Stomach (tissue), 9 donors: ENCODE data around the gene CSNK2B. TPM values are rescaled to one million over a fixed set of nuclear protein-coding genes. Genes with fewer than 3 reads are reported as not detected.

Source experiments
- DNase-seq, 2 donors: peaks; one replicate each; pipeline versions ENCODE4 v3.0.0 to v3.0.0-alpha.2; 2013 to 2019
- H3K27ac ChIP-seq, 5 donors: fragments of 200-600 bp in 4 of 5; sonication (generic) in 4 of 5; one replicate each; pipeline ENCODE4 v1.5.1; 2013 to 2019; ENCODE audit warnings: mild to moderate bottlenecking in 1 of 5, moderate library complexity in 1 of 5
- H3K27me3 ChIP-seq, 3 donors: fragments of 200-600 bp; sonication (generic); one replicate each; pipeline ENCODE4 v1.5.1; 2017 to 2019; ENCODE audit warnings: mixed run types in 1 of 3
- H3K36me3 ChIP-seq, 4 donors: fragments of 200-600 bp; sonication (generic); 1 replicate in 3 of 4; 2 replicates in 1 of 4; pipeline ENCODE4 v1.5.1; 2016 to 2019
- H3K4me1 ChIP-seq, 4 donors: fragments of 200-600 bp; sonication (generic); one replicate each; pipeline ENCODE4 v1.5.1; 2016 to 2019
- H3K4me3 ChIP-seq, 4 donors: fragments of 200-600 bp; sonication (generic) in 3 of 4; one replicate each; pipeline ENCODE4 v1.5.1; 2016 to 2019; ENCODE audit warnings: mild to moderate bottlenecking in 1 of 4
- H3K9me3 ChIP-seq, 4 donors: fragments of 200-600 bp; sonication (generic); one replicate each; pipeline ENCODE4 v1.5.1; 2016 to 2019
- EP300 ChIP-seq: sonication (generic); formaldehyde crosslinking; IDR thresholded peaks from one replicate; pipeline ENCODE4 v1.6.1; 2017; ENCODE audit warnings: antibody characterized with exemption
- POLR2A ChIP-seq, 4 donors: fragments of 450-650 bp; IDR thresholded peaks; one replicate each; pipeline ENCODE4 v1.6.1; 2016; ENCODE audit warnings: antibody characterized with exemption in 4 of 4, control low read depth in 2 of 4, mild to moderate bottlenecking in 1 of 4, moderate library complexity in 1 of 4
- POLR2AphosphoS5 ChIP-seq, 3 donors: sonication (generic); formaldehyde crosslinking; IDR thresholded peaks; one replicate each; pipeline ENCODE4 v1.6.1; 2016; ENCODE audit warnings: antibody characterized with exemption in 3 of 3
- WGBS, 5 donors: extraction: QIAGEN DNeasy Blood & Tissue Kit in 3 of 5; methylation state at CpG; one replicate each; pipeline versions ENCODE4 v1.1.5 to v1.1.7; 2013 to 2018; 5-methylcytosine and 5-hydroxymethylcytosine counted together
- intact Hi-C: fragments of 100-400 bp; cut with DNase I; formaldehyde crosslinking; loops from one replicate; pipeline ENCODE4 v1.15.1; 2023; ENCODE audit warnings: low total_unique reads
- polyA plus RNA-seq, 3 donors: library from polyadenylated mRNA; stranded (reverse); fragments of 200-250 nt; gene quantifications; one replicate each; pipeline ENCODE4 v1.2.3, GENCODE V29; 2013
- total RNA-seq, 5 donors: library from RNA; depleted of rRNA; stranded (reverse); fragments of >200 nt; gene quantifications; one replicate each; pipeline versions ENCODE4 v1.1.0 to v1.2.3, GENCODE V29; 2014 to 2016
- TF ChIP-seq, protein P1 (sequence below), 7 experiments: fragments of 450-650 bp in 4 of 7; fragments of 200-600 bp in 3 of 7; sonication (generic) in 3 of 7; IDR thresholded peaks; one replicate each; pipeline ENCODE4 v1.5.1; 2016 to 2019; ENCODE audit warnings: antibody characterized with exemption in 7 of 7, control low read depth in 2 of 7, mild to moderate bottlenecking in 1 of 7
- donor health status: healthy with polysubstance abuse.
- donor health status: Bipolar disorder and iron deficiency.
- donor health status: healthy.

The CSNK2B gene
- total and polyA plus RNA-seq, 8 donors: 11.3 to 375 (median 166) TPM

DNA sequence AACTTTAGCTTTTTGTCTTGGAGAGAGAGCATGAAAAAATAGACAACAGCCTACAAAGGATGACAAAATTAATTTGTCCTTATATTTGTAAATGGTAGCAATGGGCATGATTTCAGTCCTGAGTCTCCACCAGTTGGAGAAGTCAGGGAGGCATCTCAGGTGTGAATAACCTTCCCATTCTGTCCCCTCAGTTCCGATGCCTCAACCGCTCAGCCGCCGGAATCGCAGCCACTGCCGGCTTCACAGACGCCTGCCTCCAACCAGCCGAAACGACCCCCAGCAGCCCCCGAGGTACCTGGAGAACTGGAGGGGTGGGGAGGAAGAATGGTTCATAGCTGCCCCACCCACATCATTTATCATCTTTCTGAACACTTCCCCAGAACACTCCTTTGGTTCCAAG lies 41.8 kb upstream of the CSNK2B start:
- 75 to 90% (median 89%) methylated on average over 10 of the region's 10 CpGs for WGBS, 5 donors
- H3K27me3 ChIP-seq: no peaks in the 10 kb centered on the region
- H3K36me3 ChIP-seq: peaks cover 58 to 67% (median 64%) of the 10 kb centered on the region in 4 donors
- H3K9me3 ChIP-seq: no peaks in the 10 kb centered on the region
- TF ChIP-seq EP300: no peak
- TF ChIP-seq, protein P1, sequence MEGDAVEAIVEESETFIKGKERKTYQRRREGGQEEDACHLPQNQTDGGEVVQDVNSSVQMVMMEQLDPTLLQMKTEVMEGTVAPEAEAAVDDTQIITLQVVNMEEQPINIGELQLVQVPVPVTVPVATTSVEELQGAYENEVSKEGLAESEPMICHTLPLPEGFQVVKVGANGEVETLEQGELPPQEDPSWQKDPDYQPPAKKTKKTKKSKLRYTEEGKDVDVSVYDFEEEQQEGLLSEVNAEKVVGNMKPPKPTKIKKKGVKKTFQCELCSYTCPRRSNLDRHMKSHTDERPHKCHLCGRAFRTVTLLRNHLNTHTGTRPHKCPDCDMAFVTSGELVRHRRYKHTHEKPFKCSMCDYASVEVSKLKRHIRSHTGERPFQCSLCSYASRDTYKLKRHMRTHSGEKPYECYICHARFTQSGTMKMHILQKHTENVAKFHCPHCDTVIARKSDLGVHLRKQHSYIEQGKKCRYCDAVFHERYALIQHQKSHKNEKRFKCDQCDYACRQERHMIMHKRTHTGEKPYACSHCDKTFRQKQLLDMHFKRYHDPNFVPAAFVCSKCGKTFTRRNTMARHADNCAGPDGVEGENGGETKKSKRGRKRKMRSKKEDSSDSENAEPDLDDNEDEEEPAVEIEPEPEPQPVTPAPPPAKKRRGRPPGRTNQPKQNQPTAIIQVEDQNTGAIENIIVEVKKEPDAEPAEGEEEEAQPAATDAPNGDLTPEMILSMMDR (IDR thresholded peaks at IDR 0.05): no peak
- TF ChIP-seq POLR2AphosphoS5 (IDR thresholded peaks at IDR 0.05): no peak
- no peak for TF ChIP-seq POLR2A (IDR thresholded peaks at IDR 0.05)
- H3K4me3 ChIP-seq: no peak overlapping the region
- peak in 1 of 2 donors; percentile 14 for DNase-seq
- intact Hi-C loops: no loop called here
- H3K27ac ChIP-seq: no peak overlapping the region
- peaks cover 16 to 28% (median 23%) of the 10 kb centered on the region in 4 donors for H3K4me1 ChIP-seq

DNA sequence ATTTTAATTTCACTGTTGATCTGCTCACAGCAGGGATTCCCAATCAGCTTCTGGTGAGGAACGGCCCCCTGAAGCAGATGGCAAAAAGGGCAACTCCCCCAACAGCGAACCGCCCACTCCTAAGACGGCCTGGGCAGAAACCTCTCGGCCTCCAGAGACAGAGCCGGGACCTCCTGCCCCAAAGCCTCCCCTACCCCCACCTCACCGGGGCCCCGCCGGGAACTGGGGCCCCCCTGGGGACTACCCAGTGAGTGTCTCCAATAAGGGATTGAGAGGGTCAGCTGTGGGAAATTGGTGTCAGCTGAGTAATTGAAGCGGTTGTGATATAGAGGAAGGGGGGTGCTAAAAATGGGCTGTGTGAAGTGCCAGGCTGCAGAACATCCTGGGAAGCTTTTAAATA lies 38.9 kb upstream of the CSNK2B start:
- no peak overlapping the region for H3K4me3 ChIP-seq
- intact Hi-C loops: no loop called here
- H3K27me3 ChIP-seq: no peaks in the 10 kb centered on the region
- H3K9me3 ChIP-seq: no peaks in the 10 kb centered on the region
- H3K36me3 ChIP-seq: peaks cover 87 to 96% (median 93%) of the 10 kb centered on the region in 4 donors
- no peak overlapping the region for H3K27ac ChIP-seq
- peaks cover 9 to 22% (median 11%) of the 10 kb centered on the region in 4 donors for H3K4me1 ChIP-seq
- DNase-seq: no peak
- 83 to 95% (median 92%) methylated on average over 9 to 10 of the region's 10 CpGs for WGBS, 5 donors
- no peak for TF ChIP-seq POLR2A (IDR thresholded peaks at IDR 0.05)

DNA sequence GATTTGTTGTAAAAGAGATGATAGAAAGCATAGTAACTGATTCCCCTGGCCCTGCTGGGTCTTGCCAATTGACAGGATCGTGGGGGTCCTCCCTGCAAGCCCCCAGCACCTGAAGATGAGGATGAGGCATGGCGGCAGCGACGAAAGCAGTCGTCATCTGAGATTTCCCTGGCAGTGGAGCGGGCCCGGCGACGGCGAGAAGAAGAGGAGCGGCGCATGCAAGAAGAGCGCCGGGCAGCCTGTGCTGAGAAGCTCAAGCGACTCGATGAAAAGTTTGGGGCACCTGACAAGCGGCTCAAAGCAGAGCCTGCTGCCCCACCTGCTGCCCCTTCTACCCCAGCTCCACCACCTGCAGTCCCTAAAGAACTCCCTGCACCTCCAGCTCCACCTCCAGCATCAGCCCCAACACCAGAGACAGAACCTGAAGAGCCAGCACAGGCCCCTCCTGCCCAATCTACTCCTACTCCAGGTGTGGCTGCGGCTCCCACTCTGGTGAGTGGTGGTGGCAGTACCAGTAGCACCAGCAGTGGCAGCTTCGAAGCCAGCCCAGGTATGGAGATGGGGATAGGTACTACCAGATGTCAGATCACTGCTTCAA lies 38.1 kb upstream of the CSNK2B start:
- no peak overlapping the region for H3K4me3 ChIP-seq
- peaks cover under 1 to 13% (median 3%) of the 10 kb centered on the region in 4 donors for H3K4me1 ChIP-seq
- no peak for DNase-seq
- intact Hi-C loops: no loop called here
- H3K36me3 ChIP-seq: peaks cover 95 to 100% (median 99%) of the 10 kb centered on the region in 4 donors
- no peak for TF ChIP-seq POLR2AphosphoS5 (IDR thresholded peaks at IDR 0.05)
- TF ChIP-seq EP300: no peak
- TF ChIP-seq, protein P1 (IDR thresholded peaks at IDR 0.05): no peak
- no peak for TF ChIP-seq POLR2A (IDR thresholded peaks at IDR 0.05)
- WGBS, 5 donors: 94 to 98% (median 97%) methylated on average over 19 of the region's 19 CpGs
- no peaks in the 10 kb centered on the region for H3K9me3 ChIP-seq
- H3K27ac ChIP-seq: no peak overlapping the region
- H3K27me3 ChIP-seq: no peaks in the 10 kb centered on the region

DNA sequence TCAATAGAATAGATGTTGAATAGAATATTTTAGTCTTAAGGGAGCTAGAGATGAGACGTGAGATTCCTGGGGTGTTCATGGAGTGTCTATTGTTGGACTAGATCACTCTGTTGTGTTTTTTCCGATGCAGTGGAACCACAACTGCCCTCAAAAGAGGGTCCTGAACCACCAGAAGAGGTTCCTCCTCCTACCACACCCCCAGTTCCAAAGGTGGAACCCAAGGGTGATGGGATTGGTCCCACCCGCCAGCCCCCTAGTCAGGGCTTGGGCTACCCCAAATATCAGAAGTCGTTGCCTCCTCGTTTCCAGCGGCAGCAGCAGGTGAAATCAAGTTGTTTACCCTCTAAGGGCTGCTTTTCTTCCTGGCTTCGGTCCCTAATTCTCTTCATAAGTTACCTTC lies 36.9 kb upstream of the CSNK2B start:
- TF ChIP-seq POLR2AphosphoS5 (IDR thresholded peaks at IDR 0.05) (no peak), POLR2A (IDR thresholded peaks at IDR 0.05) (no peak), EP300 (no peak)
- TF ChIP-seq, protein P1 (IDR thresholded peaks at IDR 0.05): no peak
- Histone ChIP-seq H3K9me3 (no peaks in the 10 kb centered on the region), H3K27me3 (no peaks in the 10 kb centered on the region), H3K27ac (no peak overlapping the region), H3K4me1 (peaks cover 0 to 4% (median 0%) of the 10 kb centered on the region in 4 donors), H3K4me3 (no peak overlapping the region), H3K36me3 (peaks cover 99 to 100% (median 100%) of the 10 kb centered on the region in 4 donors)
- no peak for DNase-seq
- intact Hi-C loops: no loop called here
- WGBS, 5 donors: 80 to 92% (median 91%) methylated on average over 7 of the region's 7 CpGs
